WTC11 (cell line): ENCODE data around the gene ZFYVE28.

ENCODE experiments used
- ATF1 ChIP-seq: sonication (generic); formaldehyde crosslinking; IDR thresholded peaks from 2 replicates; pipeline ENCODE4 v1.8.1; 2023; ENCODE audit warnings: mild to moderate bottlenecking, moderate library complexity, missing genetic modification reagents
- ETV6 ChIP-seq: sonication (generic); formaldehyde crosslinking; IDR thresholded peaks from 2 replicates; pipeline ENCODE4 v1.8.1; 2022; ENCODE audit warnings: mild to moderate bottlenecking, missing genetic modification reagents
- FOXJ3 ChIP-seq: sonication (generic); formaldehyde crosslinking; IDR thresholded peaks from 2 replicates; pipeline ENCODE4 v1.9.0; 2021; ENCODE audit warnings: missing genetic modification reagents, mild to moderate bottlenecking, borderline replicate concordance
- GTF2I ChIP-seq: fragments of 250-450 bp; sonication (Bioruptor Pico); conservative IDR thresholded peaks from 2 replicates; pipeline ENCODE4 v1.4.0; 2021; ENCODE audit warnings: mild to moderate bottlenecking
- JAZF1 ChIP-seq: fragments of 250-450 bp; sonication (Bioruptor Pico); IDR thresholded peaks from 2 replicates; pipeline ENCODE4 v1.9.0; 2021; ENCODE audit warnings: moderate library complexity, mild to moderate bottlenecking, inconsistent platforms
- JUN ChIP-seq: sonication (generic); formaldehyde crosslinking; IDR thresholded peaks from 2 replicates; pipeline ENCODE4 v1.8.0; 2023; ENCODE audit warnings: mild to moderate bottlenecking, missing genetic modification reagents
- PREB ChIP-seq: sonication (generic); formaldehyde crosslinking; IDR thresholded peaks from 2 replicates; pipeline ENCODE4 v1.8.1; 2022; ENCODE audit warnings: mild to moderate bottlenecking, missing genetic modification reagents, moderate library complexity, borderline replicate concordance
- TCF7 ChIP-seq: sonication (generic); formaldehyde crosslinking; IDR thresholded peaks from 2 replicates; pipeline ENCODE4 v1.8.0; 2022; ENCODE audit warnings: mild to moderate bottlenecking, low read depth, missing genetic modification reagents, moderate library complexity
- ZBTB21 ChIP-seq: sonication (generic); formaldehyde crosslinking; IDR thresholded peaks from 2 replicates; pipeline ENCODE4 v1.8.1; 2023; ENCODE audit warnings: mild to moderate bottlenecking, missing genetic modification reagents, borderline replicate concordance
- ZNF423 ChIP-seq: fragments of 250-450 bp; sonication (Bioruptor Pico); IDR thresholded peaks from 2 replicates; pipeline ENCODE4 v2.1.2; 2022; ENCODE audit warnings: mild to moderate bottlenecking, moderate library complexity
- TF ChIP-seq, protein P1 (sequence below): fragments of 200-600 bp; IDR thresholded peaks from 2 replicates; pipeline ENCODE4 v1.8.0; 2022; ENCODE audit warnings: antibody characterized with exemption
- TF ChIP-seq, protein P2 (sequence below): sonication (generic); formaldehyde crosslinking; IDR thresholded peaks from 2 replicates; pipeline ENCODE4 v1.8.1; 2023; ENCODE audit warnings: mild to moderate bottlenecking, missing genetic modification reagents, moderate library complexity
- TF ChIP-seq, protein P3 (sequence below): sonication (generic); formaldehyde crosslinking; IDR thresholded peaks from 2 replicates; pipeline ENCODE4 v1.8.1; 2023; ENCODE audit warnings: mild to moderate bottlenecking, missing genetic modification reagents, borderline replicate concordance

DNA sequence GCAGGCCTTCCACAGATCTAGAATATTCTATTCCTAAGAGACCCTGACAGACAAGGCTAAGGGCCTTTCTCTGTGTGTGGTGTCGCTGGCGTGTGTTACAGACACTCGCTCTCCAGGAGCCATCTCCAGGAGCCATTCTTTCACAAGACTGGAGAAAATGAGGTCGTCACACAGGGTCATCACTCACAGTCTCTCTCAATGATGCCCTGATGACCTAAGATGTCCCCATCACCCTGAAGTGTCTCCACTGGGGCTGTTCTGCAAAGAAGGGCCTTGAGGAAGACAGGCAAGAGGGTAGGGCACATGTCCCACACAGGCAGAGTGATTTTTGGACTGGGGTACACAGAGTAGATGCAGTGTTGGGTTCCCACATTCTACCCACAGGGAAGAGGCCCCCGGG is 34.7 kb downstream of the ZFYVE28 start:
- TF ChIP-seq, protein P1, sequence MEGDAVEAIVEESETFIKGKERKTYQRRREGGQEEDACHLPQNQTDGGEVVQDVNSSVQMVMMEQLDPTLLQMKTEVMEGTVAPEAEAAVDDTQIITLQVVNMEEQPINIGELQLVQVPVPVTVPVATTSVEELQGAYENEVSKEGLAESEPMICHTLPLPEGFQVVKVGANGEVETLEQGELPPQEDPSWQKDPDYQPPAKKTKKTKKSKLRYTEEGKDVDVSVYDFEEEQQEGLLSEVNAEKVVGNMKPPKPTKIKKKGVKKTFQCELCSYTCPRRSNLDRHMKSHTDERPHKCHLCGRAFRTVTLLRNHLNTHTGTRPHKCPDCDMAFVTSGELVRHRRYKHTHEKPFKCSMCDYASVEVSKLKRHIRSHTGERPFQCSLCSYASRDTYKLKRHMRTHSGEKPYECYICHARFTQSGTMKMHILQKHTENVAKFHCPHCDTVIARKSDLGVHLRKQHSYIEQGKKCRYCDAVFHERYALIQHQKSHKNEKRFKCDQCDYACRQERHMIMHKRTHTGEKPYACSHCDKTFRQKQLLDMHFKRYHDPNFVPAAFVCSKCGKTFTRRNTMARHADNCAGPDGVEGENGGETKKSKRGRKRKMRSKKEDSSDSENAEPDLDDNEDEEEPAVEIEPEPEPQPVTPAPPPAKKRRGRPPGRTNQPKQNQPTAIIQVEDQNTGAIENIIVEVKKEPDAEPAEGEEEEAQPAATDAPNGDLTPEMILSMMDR, result no peak
- TF ChIP-seq ZBTB21 (no peak), FOXJ3 (CRISPR knock-in tag) (no peak), ZNF423 (no peak), GTF2I (CRISPR knock-in tag) (no peak), ATF1 (CRISPR knock-in tag) (no peak), ETV6 (no peak), JAZF1 (no peak), JUN (CRISPR knock-in tag) (no peak), TCF7 (CRISPR knock-in tag) (no peak), PREB (CRISPR knock-in tag) (no peak)
- TF ChIP-seq, protein P2, sequence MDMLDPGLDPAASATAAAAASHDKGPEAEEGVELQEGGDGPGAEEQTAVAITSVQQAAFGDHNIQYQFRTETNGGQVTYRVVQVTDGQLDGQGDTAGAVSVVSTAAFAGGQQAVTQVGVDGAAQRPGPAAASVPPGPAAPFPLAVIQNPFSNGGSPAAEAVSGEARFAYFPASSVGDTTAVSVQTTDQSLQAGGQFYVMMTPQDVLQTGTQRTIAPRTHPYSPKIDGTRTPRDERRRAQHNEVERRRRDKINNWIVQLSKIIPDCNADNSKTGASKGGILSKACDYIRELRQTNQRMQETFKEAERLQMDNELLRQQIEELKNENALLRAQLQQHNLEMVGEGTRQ (CRISPR knock-in tag), result no peak
- TF ChIP-seq, protein P3, sequence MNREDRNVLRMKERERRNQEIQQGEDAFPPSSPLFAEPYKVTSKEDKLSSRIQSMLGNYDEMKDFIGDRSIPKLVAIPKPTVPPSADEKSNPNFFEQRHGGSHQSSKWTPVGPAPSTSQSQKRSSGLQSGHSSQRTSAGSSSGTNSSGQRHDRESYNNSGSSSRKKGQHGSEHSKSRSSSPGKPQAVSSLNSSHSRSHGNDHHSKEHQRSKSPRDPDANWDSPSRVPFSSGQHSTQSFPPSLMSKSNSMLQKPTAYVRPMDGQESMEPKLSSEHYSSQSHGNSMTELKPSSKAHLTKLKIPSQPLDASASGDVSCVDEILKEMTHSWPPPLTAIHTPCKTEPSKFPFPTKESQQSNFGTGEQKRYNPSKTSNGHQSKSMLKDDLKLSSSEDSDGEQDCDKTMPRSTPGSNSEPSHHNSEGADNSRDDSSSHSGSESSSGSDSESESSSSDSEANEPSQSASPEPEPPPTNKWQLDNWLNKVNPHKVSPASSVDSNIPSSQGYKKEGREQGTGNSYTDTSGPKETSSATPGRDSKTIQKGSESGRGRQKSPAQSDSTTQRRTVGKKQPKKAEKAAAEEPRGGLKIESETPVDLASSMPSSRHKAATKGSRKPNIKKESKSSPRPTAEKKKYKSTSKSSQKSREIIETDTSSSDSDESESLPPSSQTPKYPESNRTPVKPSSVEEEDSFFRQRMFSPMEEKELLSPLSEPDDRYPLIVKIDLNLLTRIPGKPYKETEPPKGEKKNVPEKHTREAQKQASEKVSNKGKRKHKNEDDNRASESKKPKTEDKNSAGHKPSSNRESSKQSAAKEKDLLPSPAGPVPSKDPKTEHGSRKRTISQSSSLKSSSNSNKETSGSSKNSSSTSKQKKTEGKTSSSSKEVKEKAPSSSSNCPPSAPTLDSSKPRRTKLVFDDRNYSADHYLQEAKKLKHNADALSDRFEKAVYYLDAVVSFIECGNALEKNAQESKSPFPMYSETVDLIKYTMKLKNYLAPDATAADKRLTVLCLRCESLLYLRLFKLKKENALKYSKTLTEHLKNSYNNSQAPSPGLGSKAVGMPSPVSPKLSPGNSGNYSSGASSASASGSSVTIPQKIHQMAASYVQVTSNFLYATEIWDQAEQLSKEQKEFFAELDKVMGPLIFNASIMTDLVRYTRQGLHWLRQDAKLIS, result no peak
